D721Med (cell line): Measurements from ENCODE around the gene DENND2A.

Source experiments
- DNase-seq: peaks from one replicate; pipeline ENCODE4 v3.0.0; 2011; ENCODE audit warnings: low spot score; ENCODE audit not compliant: insufficient read length
- FAIRE-seq: peaks from 2 replicates; lab custom pipeline; 2011; peaks lifted over from hg19 to GRCh38; lab: Jason Lieb, UNC
- CTCF ChIP-seq: IDR thresholded peaks from 2 replicates; pipeline ENCODE4 v1.5.1; 2012; ENCODE audit warnings: mild to moderate bottlenecking, control low read depth; ENCODE audit not compliant: insufficient read depth; ENCODE audit errors: missing control alignments

The DENND2A gene, protein sequence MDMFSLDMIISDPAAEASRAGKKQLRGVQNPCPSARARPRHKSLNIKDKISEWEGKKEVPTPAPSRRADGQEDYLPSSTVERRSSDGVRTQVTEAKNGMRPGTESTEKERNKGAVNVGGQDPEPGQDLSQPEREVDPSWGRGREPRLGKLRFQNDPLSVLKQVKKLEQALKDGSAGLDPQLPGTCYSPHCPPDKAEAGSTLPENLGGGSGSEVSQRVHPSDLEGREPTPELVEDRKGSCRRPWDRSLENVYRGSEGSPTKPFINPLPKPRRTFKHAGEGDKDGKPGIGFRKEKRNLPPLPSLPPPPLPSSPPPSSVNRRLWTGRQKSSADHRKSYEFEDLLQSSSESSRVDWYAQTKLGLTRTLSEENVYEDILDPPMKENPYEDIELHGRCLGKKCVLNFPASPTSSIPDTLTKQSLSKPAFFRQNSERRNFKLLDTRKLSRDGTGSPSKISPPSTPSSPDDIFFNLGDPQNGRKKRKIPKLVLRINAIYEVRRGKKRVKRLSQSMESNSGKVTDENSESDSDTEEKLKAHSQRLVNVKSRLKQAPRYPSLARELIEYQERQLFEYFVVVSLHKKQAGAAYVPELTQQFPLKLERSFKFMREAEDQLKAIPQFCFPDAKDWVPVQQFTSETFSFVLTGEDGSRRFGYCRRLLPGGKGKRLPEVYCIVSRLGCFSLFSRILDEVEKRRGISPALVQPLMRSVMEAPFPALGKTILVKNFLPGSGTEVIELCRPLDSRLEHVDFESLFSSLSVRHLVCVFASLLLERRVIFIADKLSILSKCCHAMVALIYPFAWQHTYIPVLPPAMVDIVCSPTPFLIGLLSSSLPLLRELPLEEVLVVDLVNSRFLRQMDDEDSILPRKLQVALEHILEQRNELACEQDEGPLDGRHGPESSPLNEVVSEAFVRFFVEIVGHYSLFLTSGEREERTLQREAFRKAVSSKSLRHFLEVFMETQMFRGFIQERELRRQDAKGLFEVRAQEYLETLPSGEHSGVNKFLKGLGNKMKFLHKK

GRCh38 chr7:140640727-140641523 is at the start of gene DENND2A:
Gene DENND2A, minus strand, starts transcription at chr7:140640813. Its CDS starts 38,416 bp downstream, at chr7:140602397.
- peak; percentile 85 for DNase-seq
- FAIRE-seq: no peak
- TF ChIP-seq CTCF: no peak

GRCh38 chr7:140689199-140690152 is 48.9 kb upstream of the DENND2A start:
- TF ChIP-seq CTCF: no peak
- DNase-seq: no peak
- FAIRE-seq: no peak

DNA sequence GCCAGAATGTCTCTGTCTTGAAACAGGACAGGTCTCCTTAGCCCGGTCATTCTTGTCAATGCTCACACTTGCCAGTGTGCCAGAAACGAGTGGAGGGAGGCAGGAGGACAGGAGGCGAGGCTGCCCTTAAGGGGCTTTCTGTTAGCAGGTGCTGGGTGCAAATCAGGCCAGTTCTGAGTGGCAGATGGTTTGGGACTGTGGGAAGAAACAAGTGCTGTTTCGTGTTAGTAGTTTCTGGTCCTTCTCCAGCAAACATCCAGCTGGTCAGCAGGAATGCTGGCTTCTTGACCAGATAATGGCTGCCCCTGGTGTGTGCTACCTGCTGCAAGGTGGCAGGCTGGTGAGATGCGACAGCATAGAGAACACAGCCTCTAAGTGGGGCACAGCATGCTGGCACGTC is 47.7 kb upstream of the DENND2A start:
- DNase-seq: no peak
- no peak for FAIRE-seq
- no peak for TF ChIP-seq CTCF

DNA sequence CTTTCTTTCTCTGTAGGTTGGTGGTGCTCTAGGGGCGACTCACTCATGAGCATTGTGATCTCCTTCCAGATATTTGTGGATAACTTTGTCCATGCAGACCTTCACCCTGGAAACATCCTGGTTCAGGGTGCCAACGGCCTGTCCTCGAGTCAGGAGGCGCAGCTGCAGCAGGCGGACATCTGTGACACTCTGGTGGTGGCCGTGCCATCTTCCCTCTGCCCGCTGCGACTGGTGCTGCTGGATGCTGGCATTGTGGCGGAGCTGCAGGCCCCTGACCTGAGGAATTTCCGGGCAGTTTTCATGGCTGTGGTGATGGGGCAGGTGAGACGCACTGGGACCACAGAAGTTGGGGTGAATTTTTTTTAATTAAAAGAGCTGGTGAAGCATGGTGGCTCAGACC is 46.3 kb upstream of the DENND2A start:
- no peak for TF ChIP-seq CTCF
- FAIRE-seq: no peak

DNA sequence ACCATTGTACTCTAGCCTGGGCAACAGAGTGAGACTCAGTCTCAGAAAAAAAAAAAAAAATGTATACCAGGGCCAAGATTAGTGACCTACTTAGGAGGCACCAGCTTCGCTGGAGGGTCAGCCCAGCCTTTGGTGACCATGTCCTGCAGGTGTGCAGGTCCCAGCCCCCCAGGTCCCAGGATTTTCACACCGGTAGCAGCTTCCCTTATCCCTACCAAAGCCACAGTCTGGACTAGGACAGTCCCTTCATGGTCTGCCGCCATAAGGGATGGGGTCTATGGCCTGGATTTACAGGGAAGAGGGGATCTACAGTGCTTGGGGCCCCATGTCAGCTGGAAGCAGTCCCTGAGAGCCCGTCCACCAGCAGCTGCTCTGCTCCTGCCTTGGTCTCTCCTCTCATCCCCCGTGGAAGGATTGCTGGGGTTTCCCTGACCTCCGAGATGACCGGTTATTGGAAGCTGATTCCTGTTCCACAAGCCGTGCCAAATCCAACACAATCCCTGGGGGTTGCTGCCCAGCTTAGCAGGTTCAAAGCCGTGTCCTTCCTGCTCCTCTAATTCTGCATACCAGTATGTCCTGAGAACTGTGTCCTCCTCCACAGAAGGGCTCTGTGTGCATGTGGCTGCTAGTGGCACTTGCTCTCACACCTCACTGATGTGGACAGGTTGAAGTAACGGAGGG is 44.9 kb upstream of the DENND2A start:
- FAIRE-seq: no peak

More for the DNA sequence above, 46.3 kb upstream of the DENND2A start:
- DNase-seq: no peak

More for the DNA sequence above, 44.9 kb upstream of the DENND2A start:
- TF ChIP-seq CTCF: no peak
- no peak for DNase-seq
